Neuron (in vitro differentiated cells): ENCODE results near the gene QRICH1.

ENCODE experiments used
- H2AFZ ChIP-seq: one replicate; pipeline ENCODE4 v1.6.1; 2013; ENCODE audit warnings: low read depth, mild to moderate bottlenecking, inconsistent platforms, low read length, moderate library complexity
- H3K27me3 ChIP-seq: one replicate; pipeline ENCODE4 v1.6.1; 2013; ENCODE audit warnings: low read length; ENCODE audit not compliant: insufficient read depth
- H3K36me3 ChIP-seq: one replicate; pipeline ENCODE4 v1.6.1; 2013; ENCODE audit warnings: low read length; ENCODE audit not compliant: insufficient read depth
- H3K4me1 ChIP-seq: one replicate; pipeline ENCODE4 v1.6.1; 2013; ENCODE audit warnings: low read length; ENCODE audit not compliant: insufficient read depth
- H3K4me3 ChIP-seq: 2 replicates; pipeline ENCODE4 v1.5.1; 2013; ENCODE audit warnings: mild to moderate bottlenecking, low read length, moderate library complexity
- H3K9me3 ChIP-seq: one replicate; pipeline ENCODE4 v1.6.1; 2013; ENCODE audit warnings: low read length

Gene QRICH1

GRCh38 chr3:49123687-49124086 is 29.8 kb upstream of the QRICH1 start:
- Histone ChIP-seq H3K27me3 (no peaks in the 10 kb centered on the region), H2AFZ (no peak overlapping the region), H3K36me3 (peaks cover 49% of the 10 kb centered on the region), H3K4me1 (peaks cover 15% of the 10 kb centered on the region), H3K4me3 (no peak overlapping the region), H3K9me3 (no peaks in the 10 kb centered on the region)

- peaks cover 47% of the 10 kb centered on the region for H3K36me3 ChIP-seq
- no peak overlapping the region for H3K4me3 ChIP-seq
- peaks cover 15% of the 10 kb centered on the region for H3K4me1 ChIP-seq
Observed at GRCh38 chr3:49122886-49123545, 29.1 kb upstream of the QRICH1 start.

GRCh38 chr3:49122451-49122850 is 28.6 kb upstream of the QRICH1 start:
- Histone ChIP-seq H3K4me3 (no peak overlapping the region), H2AFZ (no peak overlapping the region), H3K27me3 (no peaks in the 10 kb centered on the region), H3K4me1 (peaks cover 15% of the 10 kb centered on the region), H3K9me3 (no peaks in the 10 kb centered on the region), H3K36me3 (peaks cover 53% of the 10 kb centered on the region)

More at GRCh38 chr3:49122886-49123545, 29.1 kb upstream of the QRICH1 start:
- no peaks in the 10 kb centered on the region for H3K9me3 ChIP-seq
- H3K27me3 ChIP-seq = no peaks in the 10 kb centered on the region
- no peak overlapping the region for H2AFZ ChIP-seq

- Histone ChIP-seq H2AFZ (no peak overlapping the region), H3K4me3 (no peak overlapping the region), H3K27me3 (no peaks in the 10 kb centered on the region), H3K9me3 (no peaks in the 10 kb centered on the region), H3K4me1 (peaks cover 15% of the 10 kb centered on the region), H3K36me3 (peaks cover 57% of the 10 kb centered on the region)
Observed at GRCh38 chr3:49122022-49122421, 28.2 kb upstream of the QRICH1 start.

- peaks cover 15% of the 10 kb centered on the region for H3K4me1 ChIP-seq
- H3K36me3 ChIP-seq = peaks cover 65% of the 10 kb centered on the region
- H3K27me3 ChIP-seq = no peaks in the 10 kb centered on the region
- H3K4me3 ChIP-seq = peak overlapping the region; percentile 94
- H2AFZ ChIP-seq = peak overlapping the region; percentile 10
- H3K9me3 ChIP-seq = no peaks in the 10 kb centered on the region
Observed at GRCh38 chr3:49121132-49121736, 27.4 kb upstream of the QRICH1 start.

GRCh38 chr3:49120438-49121131 is 26.7 kb upstream of the QRICH1 start, which contains the start of gene USP19:
Gene USP19, minus strand, starts transcription at chr3:49120823. Its CDS starts 1,678 bp downstream, at chr3:49119145.
- Histone ChIP-seq H3K36me3 (peaks cover 65% of the 10 kb centered on the region), H3K4me1 (peaks cover 15% of the 10 kb centered on the region), H3K9me3 (no peaks in the 10 kb centered on the region), H3K27me3 (no peaks in the 10 kb centered on the region), H2AFZ (peak within 1 kb of the TSS; percentile 10), H3K4me3 (peak within 1 kb of the TSS; percentile 94)

- Histone ChIP-seq H3K27me3 (no peaks in the 10 kb centered on the region), H3K4me1 (peaks cover 15% of the 10 kb centered on the region), H3K36me3 (peaks cover 69% of the 10 kb centered on the region), H3K4me3 (peak overlapping the region; percentile 94), H2AFZ (peak overlapping the region; percentile 10), H3K9me3 (no peaks in the 10 kb centered on the region)
Observed at GRCh38 chr3:49120096-49120437, 26.2 kb upstream of the QRICH1 start.

- Histone ChIP-seq H3K9me3 (no peaks in the 10 kb centered on the region), H3K4me3 (peak overlapping the region; percentile 94), H2AFZ (no peak overlapping the region), H3K36me3 (peaks cover 70% of the 10 kb centered on the region), H3K27me3 (no peaks in the 10 kb centered on the region), H3K4me1 (peaks cover 15% of the 10 kb centered on the region)
Observed at GRCh38 chr3:49119439-49119838, 25.6 kb upstream of the QRICH1 start.

- H2AFZ ChIP-seq = no peak overlapping the region
- H3K27me3 ChIP-seq = no peaks in the 10 kb centered on the region
- H3K4me1 ChIP-seq = peaks cover 15% of the 10 kb centered on the region
- H3K9me3 ChIP-seq = no peaks in the 10 kb centered on the region
- H3K4me3 ChIP-seq = no peak overlapping the region
- H3K36me3 ChIP-seq = peaks cover 70% of the 10 kb centered on the region
Observed at GRCh38 chr3:49119036-49119435, 25.2 kb upstream of the QRICH1 start.

GRCh38 chr3:49112262-49112661 is 18.4 kb upstream of the QRICH1 start:
- peaks cover 91% of the 10 kb centered on the region for H3K36me3 ChIP-seq
- H2AFZ ChIP-seq = no peak overlapping the region
- H3K9me3 ChIP-seq = no peaks in the 10 kb centered on the region
- H3K4me1 ChIP-seq = no peaks in the 10 kb centered on the region
- H3K4me3 ChIP-seq = no peak overlapping the region
- H3K27me3 ChIP-seq = no peaks in the 10 kb centered on the region

GRCh38 chr3:49111347-49111746 is 17.5 kb upstream of the QRICH1 start:
- Histone ChIP-seq H3K9me3 (no peaks in the 10 kb centered on the region), H3K27me3 (no peaks in the 10 kb centered on the region), H3K4me1 (no peaks in the 10 kb centered on the region), H2AFZ (no peak overlapping the region), H3K4me3 (no peak overlapping the region), H3K36me3 (peaks cover 83% of the 10 kb centered on the region)

GRCh38 chr3:49110780-49111179 is 16.9 kb upstream of the QRICH1 start:
- H3K27me3 ChIP-seq = no peaks in the 10 kb centered on the region
- peaks cover under 1% of the 10 kb centered on the region for H3K4me1 ChIP-seq
- H3K9me3 ChIP-seq = no peaks in the 10 kb centered on the region
- H2AFZ ChIP-seq = no peak overlapping the region
- peaks cover 78% of the 10 kb centered on the region for H3K36me3 ChIP-seq
- no peak overlapping the region for H3K4me3 ChIP-seq

GRCh38 chr3:49108346-49108745 is 14.5 kb upstream of the QRICH1 start:
- H3K9me3 ChIP-seq = no peaks in the 10 kb centered on the region

More at GRCh38 chr3:49108346-49108745, 14.5 kb upstream of the QRICH1 start:
- Histone ChIP-seq H3K4me1 (peaks cover 15% of the 10 kb centered on the region), H3K27me3 (no peaks in the 10 kb centered on the region), H2AFZ (no peak overlapping the region), H3K4me3 (no peak overlapping the region), H3K36me3 (peaks cover 57% of the 10 kb centered on the region)
